Ovary (tissue), 3 donors: ENCODE measurements around the gene SH3RF3.

Source experiments
- EP300 ChIP-seq: sonication (generic); formaldehyde crosslinking; IDR thresholded peaks from one replicate; pipeline ENCODE4 v1.6.1; 2017; ENCODE audit warnings: antibody characterized with exemption
- POLR2A ChIP-seq: fragments of 450-650 bp; IDR thresholded peaks from one replicate; pipeline ENCODE4 v1.6.1; 2017; ENCODE audit warnings: antibody characterized with exemption, mild to moderate bottlenecking, moderate library complexity
- TF ChIP-seq, protein P1 (sequence below), 3 donors: fragments of 450-650 bp in 2 of 3; fragments of 200-600 bp in 1 of 3; IDR thresholded peaks; one replicate each; pipeline versions ENCODE4 v1.5.1 to v1.8.0; 2016 to 2022; ENCODE audit warnings: antibody characterized with exemption in 3 of 3, mild to moderate bottlenecking in 1 of 3
- donor health status: DM: no; HTN: no; CAD: no.

- TF ChIP-seq, protein P1, sequence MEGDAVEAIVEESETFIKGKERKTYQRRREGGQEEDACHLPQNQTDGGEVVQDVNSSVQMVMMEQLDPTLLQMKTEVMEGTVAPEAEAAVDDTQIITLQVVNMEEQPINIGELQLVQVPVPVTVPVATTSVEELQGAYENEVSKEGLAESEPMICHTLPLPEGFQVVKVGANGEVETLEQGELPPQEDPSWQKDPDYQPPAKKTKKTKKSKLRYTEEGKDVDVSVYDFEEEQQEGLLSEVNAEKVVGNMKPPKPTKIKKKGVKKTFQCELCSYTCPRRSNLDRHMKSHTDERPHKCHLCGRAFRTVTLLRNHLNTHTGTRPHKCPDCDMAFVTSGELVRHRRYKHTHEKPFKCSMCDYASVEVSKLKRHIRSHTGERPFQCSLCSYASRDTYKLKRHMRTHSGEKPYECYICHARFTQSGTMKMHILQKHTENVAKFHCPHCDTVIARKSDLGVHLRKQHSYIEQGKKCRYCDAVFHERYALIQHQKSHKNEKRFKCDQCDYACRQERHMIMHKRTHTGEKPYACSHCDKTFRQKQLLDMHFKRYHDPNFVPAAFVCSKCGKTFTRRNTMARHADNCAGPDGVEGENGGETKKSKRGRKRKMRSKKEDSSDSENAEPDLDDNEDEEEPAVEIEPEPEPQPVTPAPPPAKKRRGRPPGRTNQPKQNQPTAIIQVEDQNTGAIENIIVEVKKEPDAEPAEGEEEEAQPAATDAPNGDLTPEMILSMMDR (IDR thresholded peaks at IDR 0.05) = no peak
- TF ChIP-seq POLR2A (no peak), EP300 (no peak)
Observed at GRCh38 chr2:109083771-109084170, 45.2 kb upstream of the SH3RF3 start.
